H1 (cell line): ENCODE results near the gene OPN1SW. TPM values are rescaled to one million over a fixed set of nuclear protein-coding genes. Genes with fewer than 3 reads are reported as not detected.

Source experiments
- CTCF ChIA-PET: fragments of 300-600 bp; sonication (Branson Sonifier 250); formaldehyde crosslinking; loops from one replicate; lab custom pipeline; 2021; ENCODE audit not compliant: partially characterized antibody; lab: Charles Lee
- POLR2A ChIA-PET: fragments of 300-600 bp; sonication (Branson Sonifier 250); formaldehyde crosslinking; loops from one replicate; lab custom pipeline; 2021; ENCODE audit warnings: inconsistent platforms; ENCODE audit not compliant: partially characterized antibody; lab: Charles Lee
- DNase-seq, 2 experiments: peaks; one replicate each; pipeline versions ENCODE4 v3.0.0 to v3.0.0-alpha.2; 2010 to 2022; ENCODE audit warnings: low spot score in 2 of 2, low read depth in 1 of 2, mixed read lengths in 1 of 2
- FAIRE-seq: peaks from 2 replicates; lab custom pipeline; 2011; peaks lifted over from hg19 to GRCh38; lab: Jason Lieb, UNC
- H2AFZ ChIP-seq: 2 replicates; pipeline ENCODE4 v1.8.1; 2012; ENCODE audit warnings: low read length, inconsistent platforms
- H2AK5ac ChIP-seq: 2 replicates; pipeline ENCODE4 v1.6.1; 2013; ENCODE audit warnings: low read depth, low read length
- H2BK120ac ChIP-seq: replicated peaks from 2 replicates; pipeline ENCODE3; 2013; ENCODE audit warnings: low read depth, low read length, inconsistent platforms
- H2BK12ac ChIP-seq: 2 replicates; pipeline ENCODE4 v1.6.1; 2013; ENCODE audit warnings: low read depth, low read length
- H2BK15ac ChIP-seq: 2 replicates; pipeline ENCODE4 v1.6.1; 2013; ENCODE audit warnings: low read length
- H2BK20ac ChIP-seq: 2 replicates; pipeline ENCODE4 v1.6.1; 2013; ENCODE audit warnings: low read length
- H2BK5ac ChIP-seq: 2 replicates; pipeline ENCODE4 v1.6.1; 2013; ENCODE audit warnings: low read depth, low read length
- H3K14ac ChIP-seq: 2 replicates; pipeline ENCODE4 v1.6.1; 2013; ENCODE audit warnings: inconsistent platforms; ENCODE audit not compliant: insufficient read length
- H3K18ac ChIP-seq: 2 replicates; pipeline ENCODE4 v1.6.1; 2013; ENCODE audit warnings: low read length; ENCODE audit errors: extremely low read depth
- H3K23ac ChIP-seq: 2 replicates; pipeline ENCODE4 v1.6.1; 2013; ENCODE audit warnings: inconsistent platforms; ENCODE audit not compliant: insufficient read length
- H3K23me2 ChIP-seq: 2 replicates; pipeline ENCODE4 v1.6.1; 2013; ENCODE audit warnings: low read depth, low read length
- H3K27ac ChIP-seq: 2 replicates; pipeline ENCODE4 v1.6.1; 2011; ENCODE audit warnings: low read depth, low read length, inconsistent platforms
- H3K27me3 ChIP-seq, 4 experiments: replicated peaks in 1 of 4; 1 replicate in 1 of 4; 2 replicates in 3 of 4; pipeline versions ENCODE4 v1.6.1 to v1.8.1; 2011 to 2013; ENCODE audit warnings: low read length in 3 of 4, mild to moderate bottlenecking in 3 of 4, inconsistent platforms in 2 of 4, mixed read lengths in 2 of 4, moderate library complexity in 1 of 4; ENCODE audit not compliant: control insufficient read depth in 3 of 4, insufficient read depth in 3 of 4; ENCODE audit errors: extremely low read depth in 1 of 4
- H3K36me3 ChIP-seq, 4 experiments: 2 replicates each; pipeline versions ENCODE4 v1.6.1 to v1.8.1; 2011 to 2013; ENCODE audit warnings: mild to moderate bottlenecking in 4 of 4, low read length in 3 of 4, moderate library complexity in 2 of 4, control low read depth in 1 of 4, inconsistent platforms in 1 of 4; ENCODE audit not compliant: insufficient read depth in 4 of 4, control insufficient read depth in 2 of 4
- H3K4ac ChIP-seq: replicated peaks from 2 replicates; pipeline ENCODE3; 2013; ENCODE audit warnings: low read length, low read depth, mixed read lengths, inconsistent platforms; ENCODE audit not compliant: insufficient read length
- H3K4me1 ChIP-seq, 4 experiments: replicated peaks in 1 of 4; 1 replicate in 1 of 4; 2 replicates in 3 of 4; pipeline versions ENCODE4 v1.6.1 to v1.8.1; 2011 to 2013; ENCODE audit warnings: low read length in 3 of 4, inconsistent platforms in 2 of 4, mixed read lengths in 1 of 4; ENCODE audit not compliant: insufficient read depth in 4 of 4, control insufficient read depth in 3 of 4
- H3K4me2 ChIP-seq, 2 experiments: 2 replicates each; pipeline versions ENCODE4 v1.6.1 to v1.8.1; 2011 to 2013; ENCODE audit warnings: low read depth in 2 of 2, low read length in 2 of 2, control low read depth in 1 of 2, inconsistent platforms in 1 of 2, mild to moderate bottlenecking in 1 of 2; ENCODE audit not compliant: insufficient read depth in 1 of 2
- H3K4me3 ChIP-seq, 4 experiments: fragments of 200-600, 300-600 bp in 1 of 4; sonication (generic), shearing (Covaris generic), sonication (Bioruptor Twin) in 1 of 4; 2 replicates each; pipeline versions ENCODE4 v1.5.1 to v1.8.1; 2011 to 2016; ENCODE audit warnings: low read length in 4 of 4, low read depth in 3 of 4, control low read depth in 2 of 4, inconsistent platforms in 2 of 4, mild to moderate bottlenecking in 2 of 4, mixed read lengths in 1 of 4, moderate library complexity in 1 of 4; ENCODE audit not compliant: insufficient read depth in 2 of 4; ENCODE audit errors: extremely low read depth in 1 of 4
- H3K56ac ChIP-seq: replicated peaks from 2 replicates; pipeline ENCODE3; 2013; ENCODE audit warnings: low read depth, mild to moderate bottlenecking, mixed read lengths, low read length, inconsistent platforms; ENCODE audit not compliant: insufficient read length
- H3K79me1 ChIP-seq: 2 replicates; pipeline ENCODE4 v1.6.1; 2013; ENCODE audit warnings: low read depth, low read length, control low read depth
- H3K79me2 ChIP-seq, 2 experiments: 2 replicates each; pipeline versions ENCODE4 v1.6.1 to v1.8.1; 2012 to 2013; ENCODE audit warnings: low read length in 2 of 2, mild to moderate bottlenecking in 2 of 2, inconsistent platforms in 1 of 2; ENCODE audit not compliant: insufficient read depth in 2 of 2, control insufficient read depth in 1 of 2
- H3K9ac ChIP-seq, 4 experiments: replicated peaks in 1 of 4; 1 replicate in 1 of 4; 2 replicates in 3 of 4; pipeline versions ENCODE4 v1.6.1 to v1.8.1; 2011 to 2013; ENCODE audit warnings: low read depth in 3 of 4, low read length in 3 of 4, control low read depth in 2 of 4, mild to moderate bottlenecking in 2 of 4, moderate library complexity in 2 of 4, inconsistent platforms in 1 of 4; ENCODE audit errors: extremely low read depth in 1 of 4
- H3K9me3 ChIP-seq, 2 experiments: 2 replicates each; pipeline versions ENCODE4 v1.6.1 to v1.8.1; 2012 to 2013; ENCODE audit warnings: mild to moderate bottlenecking in 2 of 2, moderate library complexity in 2 of 2, control low read depth in 1 of 2, inconsistent platforms in 1 of 2, low read depth in 1 of 2, low read length in 1 of 2, mixed read lengths in 1 of 2; ENCODE audit not compliant: insufficient read depth in 2 of 2
- H4K20me1 ChIP-seq, 2 experiments: replicated peaks in 1 of 2; 2 replicates each; pipeline versions ENCODE3 to v1.8.1; 2011 to 2013; ENCODE audit warnings: inconsistent platforms in 2 of 2, low read length in 2 of 2, mild to moderate bottlenecking in 1 of 2; ENCODE audit not compliant: insufficient read depth in 2 of 2, control insufficient read depth in 1 of 2
- H4K5ac ChIP-seq: 2 replicates; pipeline ENCODE4 v1.6.1; 2013; ENCODE audit warnings: low read length, low read depth, mixed read lengths, inconsistent platforms; ENCODE audit not compliant: insufficient read length
- H4K8ac ChIP-seq: 2 replicates; pipeline ENCODE4 v1.8.0; 2013; ENCODE audit warnings: mild to moderate bottlenecking, moderate library complexity, low read length, inconsistent platforms; ENCODE audit not compliant: insufficient read depth; ENCODE audit errors: extremely low read depth
- H4K91ac ChIP-seq: replicated peaks from 2 replicates; pipeline ENCODE3; 2013; ENCODE audit warnings: low read length, mixed read lengths, inconsistent platforms; ENCODE audit not compliant: insufficient read length
- ASH2L ChIP-seq: fragments of 200-600, 300-600 bp; sonication (generic); IDR thresholded peaks from one replicate; pipeline ENCODE4 v1.7.1; 2017; ENCODE audit warnings: low read length
- BACH1 ChIP-seq: IDR thresholded peaks from 2 replicates; pipeline ENCODE4 v1.6.1; 2012; ENCODE audit warnings: low read length, improper control_type of control experiment
- BCL11A ChIP-seq, 2 experiments: IDR thresholded peaks; one replicate each; pipeline ENCODE4 v1.6.1; 2011; ENCODE audit warnings: low read depth in 2 of 2, low read length in 2 of 2, mild to moderate bottlenecking in 2 of 2
- CTBP2 ChIP-seq: IDR thresholded peaks from 2 replicates; pipeline ENCODE4 v1.7.0; 2011; ENCODE audit warnings: borderline replicate concordance, mild to moderate bottlenecking, moderate library complexity, mixed read lengths, low read length; ENCODE audit not compliant: insufficient read depth, insufficient read length
- FOSL1 ChIP-seq: IDR thresholded peaks from 2 replicates; pipeline ENCODE4 v1.6.1; 2011; ENCODE audit warnings: mild to moderate bottlenecking, low read depth, low read length, moderate library complexity; ENCODE audit not compliant: insufficient read depth
- JUN ChIP-seq: IDR thresholded peaks from 2 replicates; pipeline ENCODE4 v1.6.1; 2011; ENCODE audit warnings: low read depth, mild to moderate bottlenecking, improper control_type of control experiment, low read length
- NANOG ChIP-seq: IDR thresholded peaks from 2 replicates; pipeline ENCODE4 v1.6.1; 2011; ENCODE audit warnings: low read length, low read depth, mild to moderate bottlenecking, inconsistent platforms; ENCODE audit not compliant: insufficient read depth, poor library complexity, severe bottlenecking
- SIN3A ChIP-seq, 2 experiments: IDR thresholded peaks in 1 of 2; conservative IDR thresholded peaks in 1 of 2; 2 replicates each; pipeline ENCODE4 v1.6.1; 2011 to 2012; ENCODE audit warnings: low read length in 2 of 2, improper control_type of control experiment in 1 of 2, low read depth in 1 of 2, mild to moderate bottlenecking in 1 of 2
- SP1 ChIP-seq: IDR thresholded peaks from 2 replicates; pipeline ENCODE4 v1.6.1; 2011; ENCODE audit warnings: low read depth, low read length
- SRF ChIP-seq: IDR thresholded peaks from 2 replicates; pipeline ENCODE4 v1.6.1; 2011; ENCODE audit warnings: mild to moderate bottlenecking, low read depth, low read length, moderate library complexity
- ZNF274 ChIP-seq: IDR thresholded peaks from 2 replicates; pipeline ENCODE4 v1.7.0; 2012; ENCODE audit warnings: low read length, borderline replicate concordance; ENCODE audit errors: extremely low read depth
- WGBS, 2 experiments: shearing (Covaris generic) in 1 of 2; methylation state at CpG; one replicate each; pipeline versions ENCODE4 v1.1.6 to v1.1.7; 2013 to 2015; ENCODE audit warnings: low lambda C conversion rate in 2 of 2, mixed read lengths in 2 of 2, inconsistent platforms in 1 of 2, low coverage in 1 of 2, missing lambda C conversion rate in 1 of 2; ENCODE audit not compliant: insufficient replicate concordance in 2 of 2, insufficient coverage in 1 of 2, insufficient read length in 1 of 2; ENCODE audit errors: extremely low coverage in 1 of 2, missing lambda C conversion rate in 1 of 2; 5-methylcytosine and 5-hydroxymethylcytosine counted together
- polyA plus RNA-seq, 7 experiments: library from polyadenylated mRNA; depleted of rRNA in 3 of 7; stranded (reverse) in 5 of 7; unstranded in 2 of 7; fragments of >200 nt in 5 of 7; fragments of 200-250 nt in 2 of 7; gene quantifications; 1 replicate in 5 of 7; 2 replicates in 1 of 7; 4 replicates in 1 of 7; pipeline versions ENCODE4 v1.2.1 to v1.2.3, GENCODE V29; 2011 to 2013; ENCODE audit warnings: missing spikeins in 2 of 7, mixed read lengths in 2 of 7
- total RNA-seq: library from RNA; stranded (reverse); fragmentation: NEBNext Ultra II Directional; extraction: Animal tissue kit (Norgen Biotek cat#: 25700); gene quantifications from 2 replicates; pipeline ENCODE4 v1.2.1, GENCODE V29; 2021

The OPN1SW gene
- total and polyA plus RNA-seq, 2 of the 8 experiments (the other 6 are each of a cell fraction or from before 2014, with no cell fraction given): not detected

DNA sequence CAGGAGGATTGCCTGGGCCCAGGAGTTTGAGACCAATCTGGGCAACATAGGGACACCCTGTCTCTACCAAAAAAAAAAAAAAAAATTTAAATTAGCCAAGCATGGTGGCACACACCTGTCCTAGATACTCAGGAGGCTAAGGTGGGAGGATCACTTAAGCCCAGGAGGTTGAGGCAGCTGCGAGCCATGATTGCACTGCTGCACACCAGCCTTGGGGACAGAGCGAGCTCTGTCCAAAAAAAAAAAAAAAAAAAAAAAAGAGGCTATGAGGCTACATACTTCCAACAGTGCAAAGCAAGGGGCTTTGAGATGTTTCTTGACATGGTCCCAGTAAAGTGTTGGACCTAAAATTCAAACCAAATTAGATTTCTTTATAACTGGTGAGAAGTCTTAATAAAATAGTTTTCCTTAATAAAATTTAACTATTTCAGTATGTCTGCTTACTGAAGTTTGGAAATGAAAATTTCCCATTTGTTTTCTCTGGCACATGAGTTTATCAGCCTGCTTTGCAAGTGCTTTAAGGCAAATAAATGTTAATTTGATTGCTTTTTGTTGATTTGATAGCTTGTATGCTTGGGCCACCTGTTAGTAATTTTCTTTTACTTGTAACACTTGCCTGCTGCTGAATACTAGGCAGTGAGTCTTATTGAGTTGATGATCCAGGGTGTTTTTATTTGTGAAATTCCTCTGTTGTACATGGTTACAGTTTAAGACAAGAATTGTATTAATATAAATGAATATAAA, 20.3 kb downstream of the OPN1SW start:
- POLR2A ChIA-PET: interaction anchor here (0.8 to 1.5 kb wide), 3 partner anchors 13 to 58 kb away, joined by 3 read pairs; no protein-coding TSS in a partner anchor
- TF ChIP-seq ASH2L: no peak
- no peak for TF ChIP-seq SRF
- no peak for TF ChIP-seq ZNF274
- no peak for TF ChIP-seq JUN
- no peak for TF ChIP-seq SP1
- no peak for TF ChIP-seq SIN3A (conservative IDR thresholded peaks at IDR 0.05 in 1 of 2, IDR thresholded peaks at IDR 0.05 in 1 of 2; ENCODE audit: low read depth in 1 of 2, low read length in 2 of 2)
- no peak for TF ChIP-seq NANOG
- no peak for TF ChIP-seq BCL11A (IDR thresholded peaks at IDR 0.05; ENCODE audit: low read depth in 2 of 2, low read length in 2 of 2)
- no peak for TF ChIP-seq FOSL1
- no peak for TF ChIP-seq CTBP2
- TF ChIP-seq BACH1: no peak

More for the DNA sequence above, 20.3 kb downstream of the OPN1SW start:
- Histone ChIP-seq H2BK5ac (no peak overlapping the region), H2AK5ac (no peak overlapping the region), H3K4ac (no peak overlapping the region), H3K4me2 (no peak overlapping the region), H3K36me3 (peaks cover 20 to 97% (median 45%) of the 10 kb centered on the region in 4 experiments), H3K18ac (no peak overlapping the region), H2BK15ac (no peak overlapping the region), H3K27ac (no peak overlapping the region), H3K9ac (no peak overlapping the region), H2BK12ac (no peak overlapping the region), H2BK20ac (no peak overlapping the region), H4K20me1 (peaks cover 3 to 12% of the 10 kb centered on the region in 2 experiments), H4K91ac (no peak overlapping the region), H3K23ac (no peak overlapping the region), H3K4me1 (no peaks in the 10 kb centered on the region), H3K56ac (no peak overlapping the region), H3K27me3 (no peaks in the 10 kb centered on the region), H2BK120ac (no peak overlapping the region), H4K5ac (no peak overlapping the region), H3K23me2 (no peaks in the 10 kb centered on the region), H2AFZ (no peak overlapping the region), H3K4me3 (no peak overlapping the region), H3K79me2 (peaks cover 0 to 22% of the 10 kb centered on the region in 2 experiments; a peak in 2 of 4 replicates), H3K14ac (no peak overlapping the region), H3K9me3 (no peaks in the 10 kb centered on the region), H4K8ac (no peak overlapping the region), H3K79me1 (peaks cover 7% of the 10 kb centered on the region; the same call in 1 of the 2 replicates)
- WGBS, 2 experiments: 100% methylated on average over 1 of the region's 2 CpGs; no CpG with 5 or more reads in 1 of the 2 experiments
- DNase-seq: no peak
- no peak for FAIRE-seq
- CTCF ChIA-PET: interaction anchor here (0.6 to 1.0 kb wide), 4 partner anchors 82 to 537 kb away, joined by 3 read pairs; no protein-coding TSS in a partner anchor
